ENCODE data around the gene ERBB4.
"Not testable (repeated sequence)": the region's sequence is repeated elsewhere in the genome, so short reads cannot be mapped to it uniquely, and the experiment has no call there.

Gene ERBB4

GRCh38 chr2:211723398-211723797, 815.2 kb downstream of the ERBB4 start:
- no peak for DNase-seq (ENCODE audit: low spot score)

DNA sequence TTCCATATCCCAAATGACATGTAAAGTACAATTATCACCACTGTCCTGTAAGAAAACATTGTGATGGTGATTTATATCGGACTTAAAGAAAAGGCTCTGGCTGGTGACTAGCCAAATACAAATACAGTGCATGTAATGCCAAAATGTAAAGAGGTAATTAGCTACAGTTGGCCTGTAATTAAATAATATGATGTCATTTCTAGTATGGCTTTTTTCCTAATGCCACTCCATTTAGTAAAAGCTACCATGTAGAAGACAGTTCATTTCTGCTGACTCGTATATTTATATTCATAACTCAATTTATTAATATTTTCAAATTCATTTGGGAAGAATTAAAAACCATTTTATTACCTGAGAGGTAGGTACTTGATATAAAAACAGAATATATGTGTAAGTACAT, 815.7 kb downstream of the ERBB4 start:
- DNase-seq (ENCODE audit: low spot score), result no peak

DNA sequence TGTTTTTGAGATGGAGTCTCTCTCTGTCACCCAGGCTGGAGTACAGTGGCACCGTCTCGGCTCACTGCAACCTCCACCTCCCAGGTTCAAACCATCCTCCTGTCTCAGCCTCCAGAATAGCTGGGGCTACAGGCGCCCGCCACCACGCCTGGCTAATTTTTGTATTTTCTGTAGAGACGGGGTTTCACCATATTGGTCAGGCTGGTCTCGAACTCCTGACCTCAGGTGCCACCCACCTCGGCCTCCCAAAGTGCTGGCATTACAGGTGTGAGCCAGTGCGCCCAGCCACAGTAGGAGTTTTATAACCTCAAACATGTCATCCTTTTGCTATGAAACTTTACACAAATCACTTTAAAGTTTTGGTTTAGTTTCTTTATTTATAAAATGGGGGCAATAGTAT, 816.7 kb downstream of the ERBB4 start:
- not testable (repeated sequence) for DNase-seq (ENCODE audit: low spot score)

GRCh38 chr2:211709389-211709788, 829.2 kb downstream of the ERBB4 start:
- DNase-seq (ENCODE audit: low spot score), result no peak

DNA sequence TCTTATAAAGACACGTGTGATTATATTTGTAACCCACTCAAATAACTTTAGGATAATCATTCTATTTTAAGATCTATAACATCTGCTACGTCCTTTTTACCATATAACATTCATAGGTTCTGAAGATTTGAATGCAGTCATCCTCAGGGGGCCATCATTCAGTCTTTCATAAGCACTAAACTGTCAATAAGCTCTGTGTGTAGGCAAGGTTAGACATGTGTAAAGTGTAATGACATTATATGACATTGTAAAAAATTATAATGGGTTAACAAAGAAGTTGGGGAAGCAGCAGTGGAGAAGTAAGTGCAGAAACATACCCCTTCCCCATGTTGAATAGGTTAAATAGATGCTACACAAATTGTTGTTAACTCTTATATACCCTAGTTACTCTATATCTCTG, 845.9 kb downstream of the ERBB4 start:
- no peak for DNase-seq (ENCODE audit: low spot score)

GRCh38 chr2:211690736-211691135, 847.9 kb downstream of the ERBB4 start:
- no peak for DNase-seq (ENCODE audit: low spot score)

DNA sequence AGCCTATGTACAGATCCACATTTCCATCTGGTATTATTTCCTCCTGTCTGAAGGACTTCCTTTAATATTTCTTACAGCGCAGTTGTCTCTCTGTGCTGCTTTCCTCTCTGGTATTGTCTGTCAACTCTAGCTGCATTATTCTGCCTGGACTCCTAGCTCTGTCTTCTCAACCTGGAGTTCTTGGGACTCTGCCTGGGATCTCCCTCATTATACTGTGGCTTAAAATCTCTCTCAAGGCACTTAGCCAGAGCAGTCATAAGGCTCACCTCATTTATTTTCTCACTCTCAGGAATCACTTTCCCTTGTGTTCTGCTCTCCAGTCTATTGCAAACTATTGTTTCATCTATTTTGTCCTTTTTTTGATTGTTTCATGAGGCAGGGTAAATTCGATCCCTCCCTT, 850.4 kb downstream of the ERBB4 start:
- no peak for DNase-seq (ENCODE audit: low spot score)

- DNase-seq (ENCODE audit: low spot score), result no peak
Measured at GRCh38 chr2:211674715-211675114, 863.9 kb downstream of the ERBB4 start.

DNA sequence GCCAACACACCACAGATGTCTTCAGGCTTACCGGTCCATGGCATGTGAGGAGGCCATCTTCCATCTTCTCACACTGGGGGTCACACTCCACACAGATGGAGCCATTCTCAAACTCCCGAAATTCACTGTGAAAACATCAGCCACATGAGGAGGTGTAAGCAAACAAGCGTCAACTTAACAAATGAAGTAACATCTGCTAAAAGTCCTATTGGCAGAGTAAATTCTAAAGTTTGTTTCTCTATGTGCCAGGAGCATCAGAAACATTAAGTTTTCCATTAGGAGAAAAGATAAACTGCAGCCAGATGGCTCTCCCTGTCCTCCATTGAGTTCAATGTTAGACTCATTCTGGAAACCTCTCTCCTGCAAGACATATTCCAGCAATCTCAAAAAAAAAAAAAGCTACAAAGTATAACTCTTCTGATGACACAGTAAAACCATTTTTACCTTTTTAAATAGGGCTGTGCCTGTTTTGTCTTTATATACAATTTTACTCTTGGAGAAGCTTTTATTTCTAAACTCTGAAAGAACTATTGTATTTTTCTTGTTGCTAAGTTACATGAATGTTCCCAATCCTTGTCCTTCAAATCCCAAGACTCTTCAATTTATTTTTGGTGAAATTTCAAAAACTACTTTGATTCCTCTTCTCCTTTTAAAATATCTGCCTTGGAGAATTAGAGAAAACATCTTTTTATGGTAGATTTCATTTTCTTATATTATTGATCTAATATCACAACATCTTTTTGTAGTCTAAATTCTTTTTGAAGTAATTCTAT, 865.3 kb downstream of the ERBB4 start:
- no peak for DNase-seq (ENCODE audit: low spot score)

GRCh38 chr2:211671977-211672376, 866.6 kb downstream of the ERBB4 start:
- DNase-seq (ENCODE audit: low spot score), result no peak

DNA sequence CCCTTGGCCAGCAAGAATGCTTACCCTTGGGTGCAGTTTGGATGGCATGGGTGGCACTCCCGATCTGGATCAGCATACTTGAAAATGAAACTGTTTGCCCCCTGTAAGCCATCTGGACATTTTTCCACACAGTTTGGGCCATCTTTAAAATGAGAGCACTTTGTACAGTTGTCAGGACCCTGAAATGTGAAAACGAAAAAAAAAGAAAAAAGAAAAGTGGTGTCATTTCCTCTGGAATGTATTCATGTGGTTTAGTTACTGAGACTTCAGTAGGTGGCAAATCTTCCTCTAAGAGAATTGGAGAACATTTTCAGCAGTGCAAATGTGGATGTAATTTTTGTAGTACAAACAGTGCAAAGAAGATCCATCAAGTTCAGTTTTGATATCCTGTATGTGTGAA, 873.3 kb downstream of the ERBB4 start:
- DNase-seq (ENCODE audit: low spot score), result no peak

- DNase-seq (ENCODE audit: low spot score), result no peak
Measured at GRCh38 chr2:211664321-211664720, 874.3 kb downstream of the ERBB4 start.

DNA sequence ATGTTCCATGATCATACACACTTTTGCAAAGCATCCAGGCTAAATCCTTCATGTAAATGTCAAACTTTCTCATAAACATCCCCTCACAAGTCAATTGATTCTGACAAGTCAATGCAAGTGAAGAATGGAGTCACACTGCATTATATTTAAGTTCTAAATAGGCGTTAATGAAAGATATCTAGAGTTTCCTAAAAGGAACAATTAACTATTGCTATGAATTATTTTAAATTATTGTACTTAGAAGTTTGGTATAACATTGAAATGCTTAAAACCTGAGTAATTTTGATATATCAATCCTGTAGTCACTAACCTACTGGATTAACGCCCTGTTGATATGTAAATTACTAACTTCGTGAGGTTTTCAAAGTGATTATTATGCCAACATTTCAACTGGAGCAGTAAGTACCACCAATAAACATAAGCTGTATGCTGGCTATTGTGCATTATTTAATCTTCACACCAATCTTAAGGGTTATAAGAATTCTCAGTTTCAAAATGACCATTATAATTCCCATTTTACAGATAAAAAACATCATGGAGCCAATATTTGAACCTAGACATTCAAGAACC, 884.3 kb downstream of the ERBB4 start:
- no peak for DNase-seq (ENCODE audit: low spot score)

DNA sequence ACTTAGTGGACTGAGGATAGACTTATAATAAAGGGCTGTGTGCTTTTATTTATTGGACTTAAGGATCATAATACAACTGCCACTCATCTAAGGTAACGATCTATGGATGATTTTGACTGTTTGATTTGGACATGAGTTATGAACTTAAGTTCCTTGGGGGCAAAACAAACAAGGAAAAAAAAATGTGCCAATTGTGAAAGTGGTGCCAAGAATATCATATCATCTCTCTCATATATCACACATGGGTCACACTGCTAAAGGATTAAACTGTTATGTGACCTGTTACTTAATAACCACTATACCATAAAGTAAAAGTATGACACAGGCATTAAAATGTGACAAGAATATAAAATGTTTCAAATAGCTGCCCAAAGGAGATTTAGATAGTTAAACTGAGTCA, 886.3 kb downstream of the ERBB4 start:
- DNase-seq (ENCODE audit: low spot score), result no peak

DNA sequence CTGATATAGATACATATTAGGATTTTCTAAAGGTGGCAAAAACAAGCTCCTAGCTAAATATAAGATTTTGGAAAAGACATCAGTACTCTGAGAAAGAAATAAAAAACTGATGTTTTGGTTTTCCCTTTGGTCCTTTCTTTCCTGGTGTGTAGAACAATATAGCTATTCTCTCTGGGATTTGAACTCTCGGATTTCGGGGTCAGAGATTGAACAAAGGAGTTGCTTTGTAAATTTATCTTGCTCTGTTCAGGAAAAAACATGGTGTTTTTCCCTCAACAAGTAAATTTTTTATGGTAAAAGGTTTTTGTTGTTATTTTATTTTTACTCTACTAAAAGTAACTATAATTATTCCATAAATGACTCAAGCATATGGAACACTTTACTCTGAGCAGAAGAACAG, 889.3 kb downstream of the ERBB4 start:
- DNase-seq (ENCODE audit: low spot score), result no peak

DNA sequence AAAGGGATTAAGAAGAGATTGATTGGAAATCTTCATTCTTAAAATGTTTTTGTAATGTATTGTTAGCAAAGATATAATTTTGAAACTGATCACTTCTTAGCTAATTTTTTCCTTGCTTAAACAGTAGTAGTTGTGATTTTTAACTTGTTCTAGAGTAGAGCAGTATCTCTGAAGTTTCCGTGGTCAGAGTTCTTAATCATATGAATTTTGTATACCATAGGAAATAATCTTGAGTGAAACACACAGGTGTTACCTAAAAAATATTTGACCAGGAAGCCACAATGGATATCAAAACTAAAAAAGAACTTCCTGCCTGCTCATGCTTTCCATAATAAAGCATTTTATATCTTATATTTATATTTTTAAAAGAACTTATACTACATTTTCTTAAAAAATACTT, 907.1 kb downstream of the ERBB4 start:
- DNase-seq (ENCODE audit: low spot score), result no peak

DNA sequence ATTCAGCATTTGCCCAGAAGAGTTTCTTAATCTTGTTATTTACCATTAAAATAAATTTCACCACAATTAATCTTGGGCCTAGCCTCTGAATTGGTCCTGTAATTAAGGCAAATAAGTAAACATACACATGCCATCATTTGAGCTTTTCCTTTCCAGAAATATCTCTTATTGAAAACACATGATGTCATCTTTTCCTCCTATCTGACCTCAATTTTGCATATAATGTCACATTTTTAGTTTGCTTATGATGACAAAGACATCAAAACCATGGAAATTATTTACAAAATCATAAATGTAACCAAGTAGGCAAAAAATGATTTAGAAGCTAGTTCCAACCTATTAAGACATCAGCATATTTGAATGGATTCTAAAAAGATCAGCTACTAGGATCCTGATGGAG, 915.5 kb downstream of the ERBB4 start:
- DNase-seq (ENCODE audit: low spot score), result no peak

- no peak for DNase-seq (ENCODE audit: low spot score)
Measured at GRCh38 chr2:211620986-211621385, 917.6 kb downstream of the ERBB4 start.

DNA sequence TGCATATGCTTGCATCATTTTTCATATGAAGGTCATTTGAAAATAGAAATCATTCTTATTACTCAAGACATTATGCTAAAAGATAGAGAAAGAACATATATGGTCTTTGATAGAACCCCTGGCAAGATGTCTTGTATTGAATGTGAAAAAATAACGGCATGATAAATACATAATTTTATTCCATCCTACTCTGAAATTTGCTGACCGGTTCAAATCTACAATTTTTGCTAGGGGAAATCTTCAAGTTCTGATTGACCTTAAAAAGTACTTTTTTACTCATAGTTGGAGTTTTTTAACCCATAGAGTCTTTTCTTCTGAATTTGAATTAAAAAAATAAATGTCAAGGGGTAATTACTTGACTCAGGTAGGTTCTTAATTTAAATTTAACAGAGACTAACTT, 920.8 kb downstream of the ERBB4 start:
- DNase-seq (ENCODE audit: low spot score), result no peak

- DNase-seq (ENCODE audit: low spot score), result no peak
Measured at GRCh38 chr2:211611621-211612020, 927.0 kb downstream of the ERBB4 start.

DNA sequence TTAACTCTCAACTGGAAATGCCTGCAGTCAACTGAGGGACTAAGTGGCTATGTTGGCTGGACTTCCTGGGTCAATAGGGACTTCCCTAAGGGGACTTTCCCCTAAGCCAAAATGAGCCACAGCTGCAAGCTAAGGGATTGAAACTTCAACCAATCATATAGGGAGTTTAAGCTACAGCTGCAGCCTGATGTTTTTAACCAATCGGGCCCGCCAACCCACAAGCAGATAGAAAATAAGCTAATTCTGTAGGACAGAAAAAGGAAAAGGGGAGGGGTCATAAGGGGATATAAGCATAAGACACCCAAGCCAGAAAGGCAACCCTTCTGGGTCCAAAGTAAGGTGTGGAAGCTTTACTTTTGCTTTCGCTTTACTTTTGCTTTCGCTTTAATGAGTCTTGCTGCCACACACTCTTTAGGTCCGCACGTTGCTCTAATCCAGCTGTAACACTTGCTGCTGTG, 927.5 kb downstream of the ERBB4 start:
- DNase-seq (ENCODE audit: low spot score), result no peak

- no peak for DNase-seq (ENCODE audit: low spot score)
Measured at GRCh38 chr2:211609127-211609526, 929.5 kb downstream of the ERBB4 start.

GRCh38 chr2:211599146-211599545, 939.5 kb downstream of the ERBB4 start:
- no peak for DNase-seq (ENCODE audit: low spot score)

DNA sequence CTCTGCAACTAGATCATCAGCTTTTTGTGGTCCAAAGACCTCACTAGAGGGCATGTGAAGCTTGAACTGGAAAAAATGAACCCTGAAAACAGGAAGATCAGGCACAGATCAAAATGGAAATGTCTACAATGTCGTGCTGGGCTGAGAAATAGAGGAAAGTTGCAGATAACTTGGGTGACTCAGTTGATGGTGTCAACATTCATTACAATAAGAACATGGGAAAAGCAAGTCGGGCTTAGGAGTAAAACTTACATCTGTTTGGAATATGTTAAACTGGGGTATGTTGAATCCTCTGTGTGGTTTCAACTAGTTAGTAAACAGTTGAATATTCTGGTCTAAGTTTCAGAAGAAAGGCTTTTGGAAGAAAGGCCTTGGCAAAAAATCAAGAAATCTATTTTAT, 940.4 kb downstream of the ERBB4 start:
- no peak for DNase-seq (ENCODE audit: low spot score)
